ENCODE results near the gene RPH3AL. TPM values are rescaled to one million over a fixed set of nuclear protein-coding genes. Genes with fewer than 3 reads are reported as not detected.

RPH3AL gene
- polyA plus RNA-seq, 1 experiment: 4.0 TPM

- Histone ChIP-seq H3K36me3 (ENCODE audit: control insufficient read depth, insufficient read depth, low read length) (no peaks in the 10 kb centered on the region), H3K4me3 (ENCODE audit: low read depth, low read length) (no peak overlapping the region), H3K27me3 (ENCODE audit: control insufficient read depth, insufficient read depth, low read length) (peaks cover 3% of the 10 kb centered on the region; the same call in 1 of the 2 replicates)
- ChIA-PET POLR2A (no interaction called here), CTCF (interaction anchor here (1.2 kb wide), 1 partner anchor 13 kb away, joined by 3 read pairs; no protein-coding TSS in a partner anchor)
- TF ChIP-seq CTCF (IDR thresholded peaks at IDR 0.05; ENCODE audit: insufficient read depth, low read depth, low read length): no peak
- no peak for DNase-seq (ENCODE audit: low read depth)
Measured at GRCh38 chr17:263271-263670, 89.3 kb downstream of the RPH3AL start.

DNA sequence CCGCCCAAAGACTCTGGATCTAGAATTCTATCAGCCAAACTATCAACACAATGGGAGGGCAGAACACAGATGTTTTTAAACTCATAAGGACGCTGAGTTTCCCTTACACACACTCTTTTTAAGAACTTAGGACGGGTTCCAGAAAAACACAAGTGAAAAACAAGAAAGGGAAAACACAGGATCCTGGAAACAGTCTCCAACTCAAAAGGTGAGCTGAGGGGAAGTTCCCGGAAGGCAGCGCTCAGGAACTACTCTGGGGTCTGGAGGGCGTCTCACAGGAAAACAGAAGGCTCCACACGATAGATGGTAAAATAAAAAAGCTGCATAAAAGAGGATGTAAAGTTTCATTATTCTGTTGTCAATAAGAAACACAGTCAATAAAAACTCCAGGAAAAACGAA lies 91.0 kb downstream of the RPH3AL start:
- no peak for TF ChIP-seq CTCF (IDR thresholded peaks at IDR 0.05; ENCODE audit: insufficient read depth, low read depth, low read length)
- POLR2A ChIA-PET: no interaction called here
- Histone ChIP-seq H3K36me3 (ENCODE audit: control insufficient read depth, insufficient read depth, low read length) (no peaks in the 10 kb centered on the region), H3K4me3 (ENCODE audit: low read depth, low read length) (no peak overlapping the region), H3K27me3 (ENCODE audit: control insufficient read depth, insufficient read depth, low read length) (peaks cover 2% of the 10 kb centered on the region; the same call in 1 of the 2 replicates)
- no peak for DNase-seq (ENCODE audit: low read depth)
- CTCF ChIA-PET: no interaction called here

DNA sequence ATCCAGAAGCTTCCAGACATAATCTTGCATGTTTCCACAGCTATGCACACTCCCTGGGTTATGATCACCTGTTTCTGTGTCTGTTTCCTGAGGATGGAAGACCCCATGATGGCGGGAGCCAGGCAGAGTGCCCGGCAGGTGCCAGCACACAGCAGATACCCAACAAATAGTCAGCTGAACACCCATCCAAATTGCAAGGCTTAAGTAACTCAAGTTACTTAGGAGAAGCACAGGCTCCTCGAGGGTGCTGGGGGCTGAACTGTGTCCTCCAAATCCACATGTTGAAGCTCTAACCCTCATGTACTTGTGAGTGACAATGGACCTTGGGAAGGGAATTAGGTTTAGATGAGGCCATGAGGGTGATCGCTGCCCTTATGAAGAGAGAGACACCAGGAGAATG lies 91.7 kb downstream of the RPH3AL start:
- ChIA-PET POLR2A (no interaction called here), CTCF (interaction anchor here (0.9 kb wide), 1 partner anchor 24 kb away, joined by 3 read pairs; no protein-coding TSS in a partner anchor)
- peaks cover 2% of the 10 kb centered on the region; the same call in 1 of the 2 replicates for H3K27me3 ChIP-seq (ENCODE audit: control insufficient read depth, insufficient read depth, low read length)
- no peaks in the 10 kb centered on the region for H3K36me3 ChIP-seq (ENCODE audit: control insufficient read depth, insufficient read depth, low read length)
- no peak for DNase-seq (ENCODE audit: low read depth)
- no peak overlapping the region for H3K4me3 ChIP-seq (ENCODE audit: low read depth, low read length)
- no peak for TF ChIP-seq CTCF (IDR thresholded peaks at IDR 0.05; ENCODE audit: insufficient read depth, low read depth, low read length)

DNA sequence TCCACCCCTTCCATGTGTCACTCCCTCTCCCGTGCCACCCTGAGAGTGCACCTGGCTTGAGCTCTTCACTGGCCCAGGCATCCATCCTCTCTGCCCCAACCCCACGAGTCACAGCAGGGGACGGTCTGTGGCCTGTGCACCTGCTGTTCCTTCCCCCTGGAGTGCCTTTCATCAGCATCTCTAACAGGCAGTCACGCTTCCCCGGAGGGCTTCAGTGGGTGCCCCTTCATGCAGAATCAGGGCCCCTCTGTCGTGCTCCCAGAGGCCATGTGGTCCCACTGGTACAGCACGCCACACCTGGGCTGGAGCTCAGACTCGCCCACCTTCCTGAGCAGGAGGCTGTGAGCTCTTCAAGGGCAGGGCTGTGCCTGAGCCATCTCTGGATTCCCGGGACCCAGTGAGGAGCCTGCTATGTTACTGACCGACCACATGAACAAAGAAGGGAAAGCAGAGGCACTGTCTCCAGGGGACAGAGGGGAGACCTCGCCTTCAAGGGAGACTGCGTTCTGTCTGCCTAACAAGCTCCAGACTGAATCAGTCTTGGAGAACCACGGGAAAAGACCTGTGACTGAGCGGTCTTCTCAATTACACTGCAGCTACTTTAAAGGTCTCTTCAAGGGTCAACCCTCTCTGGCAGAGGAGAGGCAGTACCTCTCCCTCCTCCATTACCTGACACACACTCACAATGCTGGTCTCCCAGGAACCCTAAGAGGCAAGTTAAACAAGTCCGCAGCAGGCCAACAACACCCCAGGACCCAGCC lies 92.4 kb downstream of the RPH3AL start:
- no peak for TF ChIP-seq CTCF (IDR thresholded peaks at IDR 0.05; ENCODE audit: insufficient read depth, low read depth, low read length)
- no peaks in the 10 kb centered on the region; the same call in 1 of the 2 replicates for H3K27me3 ChIP-seq (ENCODE audit: control insufficient read depth, insufficient read depth, low read length)
- H3K4me3 ChIP-seq (ENCODE audit: low read depth, low read length): no peak overlapping the region
- H3K36me3 ChIP-seq (ENCODE audit: control insufficient read depth, insufficient read depth, low read length): no peaks in the 10 kb centered on the region
- POLR2A ChIA-PET: no interaction called here
- CTCF ChIA-PET: interaction anchor here (0.6 to 0.9 kb wide), 2 partner anchors 24 to 283 kb away, joined by 3 to 4 read pairs; no protein-coding TSS in a partner anchor
- no peak for DNase-seq (ENCODE audit: low read depth)

DNA sequence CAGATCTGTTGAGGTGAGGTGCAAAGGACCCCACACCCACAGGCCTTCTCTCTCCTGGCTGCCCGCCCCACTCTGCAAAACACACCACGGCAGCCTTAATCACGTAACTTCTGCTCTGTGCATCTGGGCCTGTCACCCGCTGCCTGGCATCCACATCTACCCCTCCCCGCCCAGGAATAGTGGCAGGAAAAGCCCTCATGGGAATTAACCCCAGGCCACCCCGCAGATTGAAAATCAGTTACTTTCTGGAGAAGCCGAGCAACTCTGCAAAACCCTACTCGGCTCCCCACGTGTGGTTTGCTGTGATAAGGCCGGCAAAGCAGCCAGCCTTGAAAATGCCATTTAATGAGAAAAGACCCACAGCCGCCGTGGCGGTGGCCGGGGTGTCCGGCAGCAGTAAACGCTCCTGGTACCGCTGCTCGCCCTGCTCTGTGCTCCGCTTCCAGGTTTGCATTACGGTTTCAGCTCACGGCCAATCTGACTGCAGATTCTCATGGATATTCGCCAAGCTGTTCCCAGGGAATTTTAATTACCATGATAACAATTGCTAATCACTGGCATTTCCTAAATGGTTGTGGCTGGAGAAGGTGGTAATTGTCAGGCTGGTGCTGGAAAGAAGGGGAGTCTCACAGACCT lies 93.1 kb downstream of the RPH3AL start:
- H3K27me3 ChIP-seq (ENCODE audit: control insufficient read depth, insufficient read depth, low read length): no peaks in the 10 kb centered on the region; the same call in 1 of the 2 replicates
- TF ChIP-seq CTCF (IDR thresholded peaks at IDR 0.05; ENCODE audit: insufficient read depth, low read depth, low read length): no peak
- no peak overlapping the region for H3K4me3 ChIP-seq (ENCODE audit: low read depth, low read length)
- ChIA-PET CTCF (no interaction called here), POLR2A (no interaction called here)
- no peak for DNase-seq (ENCODE audit: low read depth)
- no peaks in the 10 kb centered on the region for H3K36me3 ChIP-seq (ENCODE audit: control insufficient read depth, insufficient read depth, low read length)
